HG03045 (cell line): ENCODE measurements around the gene RTN4.

ENCODE experiments used
- ATAC-seq: cut with Tn5 transposase; IDR thresholded peaks from one replicate; pipeline ENCODE4 v1.9.1; 2021; ENCODE audit warnings: mild to moderate bottlenecking, moderate library complexity; ENCODE audit not compliant: unreplicated experiment

The RTN4 gene

GRCh38 chr2:54928719-54929118 lies 121.5 kb downstream of the RTN4 start:
- ATAC-seq: no peak

GRCh38 chr2:54927751-54928615 lies 122.3 kb downstream of the RTN4 start:
- ATAC-seq: no peak

GRCh38 chr2:54927085-54927750 lies 123.0 kb downstream of the RTN4 start:
- ATAC-seq: no peak

- no peak for ATAC-seq
These were observed 125.2 kb downstream of the RTN4 start for GRCh38 chr2:54925022-54925421.

- no peak for ATAC-seq
These were observed 126.1 kb downstream of the RTN4 start for GRCh38 chr2:54924121-54924520.
